GM23338 (cell line): ENCODE results near the gene FAM53A.

Experiments
- CREB1 ChIP-seq: fragments of 250-450 bp; sonication (Bioruptor Pico); IDR thresholded peaks from 2 replicates; pipeline ENCODE4 v1.5.0; 2020; ENCODE audit warnings: low read depth, mild to moderate bottlenecking, moderate library complexity
- EZH2 ChIP-seq: fragments of 200-600 bp; sonication (generic); IDR thresholded peaks from one replicate; pipeline ENCODE4 v1.8.0; 2017; ENCODE audit warnings: antibody characterized with exemption, mild to moderate bottlenecking, low read depth; ENCODE audit not compliant: unreplicated experiment
- EZH2phosphoT487 ChIP-seq: fragments of 200-600 bp; sonication (generic); IDR thresholded peaks from one replicate; pipeline ENCODE4 v1.8.1; 2018; ENCODE audit warnings: antibody characterized with exemption; ENCODE audit not compliant: unreplicated experiment
- JUNB ChIP-seq: IDR thresholded peaks from one replicate; pipeline ENCODE4 v1.6.1; 2016; ENCODE audit warnings: antibody characterized with exemption; ENCODE audit not compliant: unreplicated experiment
- POLR2AphosphoS5 ChIP-seq: IDR thresholded peaks from 2 replicates; pipeline ENCODE4 v1.6.1; 2016; ENCODE audit warnings: antibody characterized with exemption, low read depth
- ZNF114 ChIP-seq: fragments of 250-450 bp; sonication (Bioruptor Pico); IDR thresholded peaks from 2 replicates; pipeline ENCODE4 v1.5.0; 2020; ENCODE audit warnings: mild to moderate bottlenecking, moderate library complexity
- ZNF331 ChIP-seq: fragments of 250-450 bp; sonication (Bioruptor Pico); IDR thresholded peaks from 2 replicates; pipeline ENCODE4 v1.5.0; 2020; ENCODE audit warnings: low read depth, mild to moderate bottlenecking, moderate library complexity
- TF ChIP-seq, protein P1 (sequence below), 2 experiments: fragments of 200-600 bp in 1 of 2; sonication (generic) in 1 of 2; conservative IDR thresholded peaks; 2 replicates each; pipeline versions ENCODE4 v1.5.1 to v1.6.1; 2016 to 2017; ENCODE audit warnings: antibody characterized with exemption in 2 of 2, low read depth in 2 of 2, mild to moderate bottlenecking in 2 of 2, moderate library complexity in 1 of 2
- TF ChIP-seq, protein P2 (sequence below): IDR thresholded peaks from one replicate; pipeline ENCODE4 v1.6.1; 2018; ENCODE audit warnings: antibody characterized with exemption; ENCODE audit not compliant: unreplicated experiment
- TF ChIP-seq, protein P3 (sequence below): IDR thresholded peaks from 2 replicates; pipeline ENCODE4 v1.6.1; 2016; ENCODE audit warnings: antibody characterized with exemption

DNA sequence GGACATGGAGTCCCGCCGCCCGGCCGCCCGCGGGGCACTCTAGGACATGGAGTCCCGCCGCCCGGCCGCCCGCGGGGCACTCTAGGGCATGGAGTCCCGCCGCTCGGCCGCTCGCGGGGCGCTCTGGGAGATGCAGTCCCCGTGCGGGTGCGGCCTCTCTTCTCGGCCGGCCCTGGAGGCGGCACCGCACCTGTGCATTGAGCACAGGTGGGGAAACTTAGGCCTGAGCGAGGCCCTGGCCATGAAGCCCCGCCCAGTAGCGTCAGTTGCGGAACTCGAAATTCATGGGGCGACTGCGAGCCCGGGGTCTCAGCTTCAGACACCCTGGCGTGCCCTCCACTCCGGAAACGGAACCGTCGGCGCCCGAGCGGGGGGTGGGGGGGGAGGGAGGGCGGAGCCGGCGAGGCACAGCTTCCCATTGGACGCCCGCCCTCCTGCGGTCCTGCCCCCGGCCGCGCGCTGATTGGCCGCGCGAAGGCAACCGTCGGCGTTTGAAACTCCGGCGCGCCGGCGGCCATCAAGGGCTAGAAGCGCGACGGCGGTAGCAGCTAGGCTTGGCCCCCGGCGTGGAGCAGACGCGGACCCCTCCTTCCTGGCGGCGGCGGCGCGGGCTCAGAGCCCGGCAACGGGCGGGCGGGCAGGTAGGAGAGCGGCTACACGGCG is 37.0 kb upstream of the FAM53A start, which contains the start of the genes TACC3 and TMEM129:
- TF ChIP-seq, protein P1, sequence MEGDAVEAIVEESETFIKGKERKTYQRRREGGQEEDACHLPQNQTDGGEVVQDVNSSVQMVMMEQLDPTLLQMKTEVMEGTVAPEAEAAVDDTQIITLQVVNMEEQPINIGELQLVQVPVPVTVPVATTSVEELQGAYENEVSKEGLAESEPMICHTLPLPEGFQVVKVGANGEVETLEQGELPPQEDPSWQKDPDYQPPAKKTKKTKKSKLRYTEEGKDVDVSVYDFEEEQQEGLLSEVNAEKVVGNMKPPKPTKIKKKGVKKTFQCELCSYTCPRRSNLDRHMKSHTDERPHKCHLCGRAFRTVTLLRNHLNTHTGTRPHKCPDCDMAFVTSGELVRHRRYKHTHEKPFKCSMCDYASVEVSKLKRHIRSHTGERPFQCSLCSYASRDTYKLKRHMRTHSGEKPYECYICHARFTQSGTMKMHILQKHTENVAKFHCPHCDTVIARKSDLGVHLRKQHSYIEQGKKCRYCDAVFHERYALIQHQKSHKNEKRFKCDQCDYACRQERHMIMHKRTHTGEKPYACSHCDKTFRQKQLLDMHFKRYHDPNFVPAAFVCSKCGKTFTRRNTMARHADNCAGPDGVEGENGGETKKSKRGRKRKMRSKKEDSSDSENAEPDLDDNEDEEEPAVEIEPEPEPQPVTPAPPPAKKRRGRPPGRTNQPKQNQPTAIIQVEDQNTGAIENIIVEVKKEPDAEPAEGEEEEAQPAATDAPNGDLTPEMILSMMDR (conservative IDR thresholded peaks at IDR 0.05; ENCODE audit: low read depth in 2 of 2), result no peak
- TF ChIP-seq POLR2AphosphoS5, result peak; percentile 80
- TF ChIP-seq CREB1 (CRISPR knock-in tag), result peak; percentile 85
- no peak for TF ChIP-seq EZH2
- TF ChIP-seq, protein P2, sequence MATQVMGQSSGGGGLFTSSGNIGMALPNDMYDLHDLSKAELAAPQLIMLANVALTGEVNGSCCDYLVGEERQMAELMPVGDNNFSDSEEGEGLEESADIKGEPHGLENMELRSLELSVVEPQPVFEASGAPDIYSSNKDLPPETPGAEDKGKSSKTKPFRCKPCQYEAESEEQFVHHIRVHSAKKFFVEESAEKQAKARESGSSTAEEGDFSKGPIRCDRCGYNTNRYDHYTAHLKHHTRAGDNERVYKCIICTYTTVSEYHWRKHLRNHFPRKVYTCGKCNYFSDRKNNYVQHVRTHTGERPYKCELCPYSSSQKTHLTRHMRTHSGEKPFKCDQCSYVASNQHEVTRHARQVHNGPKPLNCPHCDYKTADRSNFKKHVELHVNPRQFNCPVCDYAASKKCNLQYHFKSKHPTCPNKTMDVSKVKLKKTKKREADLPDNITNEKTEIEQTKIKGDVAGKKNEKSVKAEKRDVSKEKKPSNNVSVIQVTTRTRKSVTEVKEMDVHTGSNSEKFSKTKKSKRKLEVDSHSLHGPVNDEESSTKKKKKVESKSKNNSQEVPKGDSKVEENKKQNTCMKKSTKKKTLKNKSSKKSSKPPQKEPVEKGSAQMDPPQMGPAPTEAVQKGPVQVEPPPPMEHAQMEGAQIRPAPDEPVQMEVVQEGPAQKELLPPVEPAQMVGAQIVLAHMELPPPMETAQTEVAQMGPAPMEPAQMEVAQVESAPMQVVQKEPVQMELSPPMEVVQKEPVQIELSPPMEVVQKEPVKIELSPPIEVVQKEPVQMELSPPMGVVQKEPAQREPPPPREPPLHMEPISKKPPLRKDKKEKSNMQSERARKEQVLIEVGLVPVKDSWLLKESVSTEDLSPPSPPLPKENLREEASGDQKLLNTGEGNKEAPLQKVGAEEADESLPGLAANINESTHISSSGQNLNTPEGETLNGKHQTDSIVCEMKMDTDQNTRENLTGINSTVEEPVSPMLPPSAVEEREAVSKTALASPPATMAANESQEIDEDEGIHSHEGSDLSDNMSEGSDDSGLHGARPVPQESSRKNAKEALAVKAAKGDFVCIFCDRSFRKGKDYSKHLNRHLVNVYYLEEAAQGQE, result no peak
- no peak for TF ChIP-seq EZH2phosphoT487
- TF ChIP-seq ZNF114, result no peak
- no peak for TF ChIP-seq ZNF331 (CRISPR knock-in tag)
- TF ChIP-seq, protein P3, sequence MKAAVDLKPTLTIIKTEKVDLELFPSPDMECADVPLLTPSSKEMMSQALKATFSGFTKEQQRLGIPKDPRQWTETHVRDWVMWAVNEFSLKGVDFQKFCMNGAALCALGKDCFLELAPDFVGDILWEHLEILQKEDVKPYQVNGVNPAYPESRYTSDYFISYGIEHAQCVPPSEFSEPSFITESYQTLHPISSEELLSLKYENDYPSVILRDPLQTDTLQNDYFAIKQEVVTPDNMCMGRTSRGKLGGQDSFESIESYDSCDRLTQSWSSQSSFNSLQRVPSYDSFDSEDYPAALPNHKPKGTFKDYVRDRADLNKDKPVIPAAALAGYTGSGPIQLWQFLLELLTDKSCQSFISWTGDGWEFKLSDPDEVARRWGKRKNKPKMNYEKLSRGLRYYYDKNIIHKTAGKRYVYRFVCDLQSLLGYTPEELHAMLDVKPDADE, result peak; percentile 87
- no peak for TF ChIP-seq JUNB
